Mucosa of descending colon (tissue), 3 donors: ENCODE results near the gene QSOX2. TPM values are rescaled to one million over a fixed set of nuclear protein-coding genes. Genes with fewer than 3 reads are reported as not detected.

ENCODE experiments used
- ATAC-seq: fragments of 200-7000 bp; cut with Tn5 transposase; one replicate; pipeline ENCODE4 v1.9.1; 2020; ENCODE audit warnings: mild to moderate bottlenecking, moderate library complexity
- DNase-seq, 3 donors: peaks; one replicate each; pipeline ENCODE4 v3.0.0-alpha.2; 2020
- H3K36me3 ChIP-seq: fragments of 200-600 bp; one replicate; pipeline ENCODE4 v1.8.0; 2021; ENCODE audit warnings: low read depth, mild to moderate bottlenecking
- H3K4me1 ChIP-seq: fragments of 200-600 bp; one replicate; pipeline ENCODE4 v1.8.0; 2021; ENCODE audit warnings: low read depth, mild to moderate bottlenecking
- H3K4me3 ChIP-seq: fragments of 200-600 bp; one replicate; pipeline ENCODE4 v1.8.0; 2021; ENCODE audit warnings: mild to moderate bottlenecking
- H3K9me3 ChIP-seq: fragments of 200-600 bp; one replicate; pipeline ENCODE4 v1.8.0; 2021; ENCODE audit warnings: mild to moderate bottlenecking
- CTCF ChIP-seq: fragments of 200-600 bp; IDR thresholded peaks from one replicate; pipeline ENCODE4 v1.8.0; 2022; ENCODE audit warnings: antibody characterized with exemption, mild to moderate bottlenecking
- intact Hi-C, 2 donors: fragments of 100-400 bp; cut with DNase I in 1 of 2; cut with micrococcal nuclease in 1 of 2; formaldehyde crosslinking; loops; one replicate each; pipeline versions ENCODE4 v1.11.0 to v1.11.1; 2022; cut with DNase I, micrococcal nuclease
- total RNA-seq, 3 donors: library from RNA; stranded (reverse); fragmentation: NEBNext Ultra II Directional in 2 of 3; extraction: Animal tissue kit (Norgen Biotek cat#: 25700) in 2 of 3; gene quantifications; one replicate each; pipeline versions ENCODE4 v1.2.1 to v1.2.4, GENCODE V29; 2021 to 2023
- donor health status: DM: no; HTN: no; CAD: no; lungs with moderate emphysema.
- donor health status: DM: no; HTN: no; CAD: no.
- donor health status: DM: no; HTN: yes; CAD: no.

Gene QSOX2
- total RNA-seq, 3 donors from 2014 or later: 6.1 to 8.1 (median 7.1) TPM

DNA sequence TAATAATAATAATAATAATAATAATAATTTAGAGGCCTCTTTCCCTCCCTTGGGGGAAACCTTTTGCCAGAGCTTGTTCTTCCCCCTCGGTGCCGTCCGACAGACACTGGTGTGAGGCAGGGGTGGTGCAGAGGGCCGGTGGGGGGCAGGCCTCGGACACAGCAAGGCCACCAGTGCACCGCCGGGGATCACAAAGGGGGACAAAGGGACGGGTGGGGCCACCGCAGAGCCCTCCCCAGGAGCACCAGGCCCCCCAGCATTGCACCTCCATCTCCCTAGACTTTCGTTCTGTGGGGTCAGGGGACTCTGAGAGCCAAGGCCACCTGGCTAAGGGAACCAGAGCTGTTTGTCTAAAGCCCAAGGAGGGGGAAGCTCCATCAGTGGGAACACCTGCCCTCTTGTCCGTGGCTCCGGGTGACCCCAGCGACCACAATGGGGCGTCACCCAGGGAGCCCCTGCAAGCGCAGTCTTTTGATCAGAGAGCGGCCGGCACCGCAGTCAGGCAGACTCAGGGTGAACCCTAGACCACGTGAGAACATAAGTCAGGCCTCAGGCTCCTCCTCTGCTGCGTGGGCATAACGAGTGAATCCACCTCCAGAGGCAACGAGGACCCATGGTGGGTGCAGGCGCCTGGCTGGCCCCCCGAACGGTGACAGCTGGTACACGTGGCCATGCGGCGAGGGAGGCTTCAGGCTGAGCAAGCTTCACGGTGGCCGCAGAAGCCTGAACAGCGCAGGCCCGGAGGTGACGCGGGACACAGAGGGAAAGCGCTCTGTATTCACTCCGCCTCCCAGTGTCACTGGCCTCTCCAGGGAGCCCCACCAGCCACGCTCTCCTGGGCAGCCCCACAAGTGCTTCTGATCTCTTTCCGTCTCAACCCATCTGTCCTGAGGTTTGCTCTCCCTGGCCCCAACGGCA, 12.0 kb upstream of the QSOX2 start:
- intact Hi-C loops: no loop called here
- no peak for ATAC-seq
- H3K36me3 ChIP-seq: no peaks in the 10 kb centered on the region
- TF ChIP-seq CTCF: no peak
- H3K4me1 ChIP-seq: no peaks in the 10 kb centered on the region
- no peaks in the 10 kb centered on the region for H3K9me3 ChIP-seq
- no peak overlapping the region for H3K4me3 ChIP-seq
- DNase-seq: no peak

- no peak for TF ChIP-seq CTCF
- H3K4me3 ChIP-seq: no peak overlapping the region
- H3K36me3 ChIP-seq: no peaks in the 10 kb centered on the region
- intact Hi-C loops: no loop called here
- DNase-seq: no peak
- H3K9me3 ChIP-seq: no peaks in the 10 kb centered on the region
- H3K4me1 ChIP-seq: no peaks in the 10 kb centered on the region
- ATAC-seq: peak; percentile 34
Observed at GRCh38 chr9:136255896-136256890, 10.6 kb upstream of the QSOX2 start.

- no peaks in the 10 kb centered on the region for H3K36me3 ChIP-seq
- peak; percentile 6 for ATAC-seq
- H3K4me1 ChIP-seq: no peaks in the 10 kb centered on the region
- no peaks in the 10 kb centered on the region for H3K9me3 ChIP-seq
- no peak for TF ChIP-seq CTCF
- intact Hi-C loops: no loop called here
- no peak overlapping the region for H3K4me3 ChIP-seq
- no peak for DNase-seq
Observed at GRCh38 chr9:136255166-136255538, 9.5 kb upstream of the QSOX2 start.

GRCh38 chr9:136254381-136255165, 9.0 kb upstream of the QSOX2 start:
- DNase-seq (no peak), ATAC-seq (no peak)
- Histone ChIP-seq H3K4me3 (no peak overlapping the region), H3K36me3 (no peaks in the 10 kb centered on the region), H3K4me1 (no peaks in the 10 kb centered on the region), H3K9me3 (no peaks in the 10 kb centered on the region)
- intact Hi-C loops: no loop called here
- TF ChIP-seq CTCF: no peak
